NCI-H187 (cell line): ENCODE results near the gene PRKN.

Experiments used
- DNase-seq, 2 experiments: peaks; one replicate each; lab custom pipeline; 2025; lab: John Stamatoyannopoulos, UW

PRKN gene

GRCh38 chr6:162373868-162374267 lies 353.7 kb downstream of the PRKN start:
- DNase-seq = no peak

- DNase-seq = no peak
These were observed 354.4 kb downstream of the PRKN start for GRCh38 chr6:162373192-162373591.

GRCh38 chr6:162372106-162372505 lies 355.5 kb downstream of the PRKN start:
- no peak for DNase-seq

- no peak for DNase-seq
These were observed 356.4 kb downstream of the PRKN start for GRCh38 chr6:162371121-162371520.

GRCh38 chr6:162369091-162369490 lies 358.5 kb downstream of the PRKN start:
- DNase-seq = no peak

- no peak for DNase-seq
These were observed 363.1 kb downstream of the PRKN start for GRCh38 chr6:162364488-162364887.

- no peak for DNase-seq
These were observed 363.8 kb downstream of the PRKN start for GRCh38 chr6:162363757-162364156.

- DNase-seq = no peak
These were observed 366.5 kb downstream of the PRKN start for GRCh38 chr6:162360901-162361567.

- DNase-seq = no peak
These were observed 368.9 kb downstream of the PRKN start for GRCh38 chr6:162358625-162359024.

GRCh38 chr6:162345051-162345511 lies 382.5 kb downstream of the PRKN start:
- no peak for DNase-seq

GRCh38 chr6:162344646-162345010 lies 382.9 kb downstream of the PRKN start:
- DNase-seq = no peak

GRCh38 chr6:162343936-162344645 lies 383.5 kb downstream of the PRKN start:
- DNase-seq = no peak

- no peak for DNase-seq
These were observed 384.2 kb downstream of the PRKN start for GRCh38 chr6:162343198-162343935.

GRCh38 chr6:162337412-162337811 lies 390.2 kb downstream of the PRKN start:
- no peak for DNase-seq

- no peak for DNase-seq
These were observed 391.2 kb downstream of the PRKN start for GRCh38 chr6:162336359-162336758.

GRCh38 chr6:162332365-162332764 lies 395.2 kb downstream of the PRKN start:
- DNase-seq = no peak

- no peak for DNase-seq
These were observed 395.7 kb downstream of the PRKN start for GRCh38 chr6:162331911-162332310.

GRCh38 chr6:162325826-162326225 lies 401.7 kb downstream of the PRKN start:
- DNase-seq = no peak

- DNase-seq = no peak
These were observed 402.5 kb downstream of the PRKN start for GRCh38 chr6:162325051-162325450.

GRCh38 chr6:162315291-162315690 lies 412.3 kb downstream of the PRKN start:
- DNase-seq = no peak

- DNase-seq = no peak
These were observed 413.5 kb downstream of the PRKN start for GRCh38 chr6:162313922-162314660.

GRCh38 chr6:162307865-162308264 lies 419.7 kb downstream of the PRKN start:
- DNase-seq = no peak
